MM.1S (cell line): ENCODE results near the gene NRP2.

ENCODE experiments used
- CTCF ChIP-seq: fragments of 300-600 bp; sonication (generic); IDR thresholded peaks from 2 replicates; pipeline ENCODE4 v1.5.1; 2016; ENCODE audit warnings: antibody characterized with exemption, low read length, mixed read lengths
- EZH2phosphoT487 ChIP-seq: fragments of 300-600 bp; sonication (generic); IDR thresholded peaks from 2 replicates; pipeline ENCODE4 v1.6.1; 2018; ENCODE audit warnings: antibody characterized with exemption, low read length

- TF ChIP-seq CTCF, result no peak
- TF ChIP-seq EZH2phosphoT487, result no peak
Measured at GRCh38 chr2:205713086-205713485, 30.8 kb downstream of the NRP2 start.
